Activated naive CD8-positive, alpha-beta T cell treated with anti-CD3 and anti-CD28 coated beads, Interleukin-2, amount 50 U/mL, for 16 hours (primary cell): ENCODE results near the gene VPS54.

Experiments used
- DNase-seq: peaks from one replicate; pipeline ENCODE4 v3.0.0-alpha.2; 2020; ENCODE audit warnings: low read depth, low spot score

VPS54 gene

GRCh38 chr2:63846487-63846886 lies 172.7 kb downstream of the VPS54 start:
- no peak for DNase-seq

GRCh38 chr2:63845866-63846265 lies 173.4 kb downstream of the VPS54 start:
- no peak for DNase-seq

GRCh38 chr2:63844616-63845015 lies 174.6 kb downstream of the VPS54 start:
- DNase-seq: no peak

GRCh38 chr2:63843791-63844190 lies 175.4 kb downstream of the VPS54 start:
- no peak for DNase-seq

DNA sequence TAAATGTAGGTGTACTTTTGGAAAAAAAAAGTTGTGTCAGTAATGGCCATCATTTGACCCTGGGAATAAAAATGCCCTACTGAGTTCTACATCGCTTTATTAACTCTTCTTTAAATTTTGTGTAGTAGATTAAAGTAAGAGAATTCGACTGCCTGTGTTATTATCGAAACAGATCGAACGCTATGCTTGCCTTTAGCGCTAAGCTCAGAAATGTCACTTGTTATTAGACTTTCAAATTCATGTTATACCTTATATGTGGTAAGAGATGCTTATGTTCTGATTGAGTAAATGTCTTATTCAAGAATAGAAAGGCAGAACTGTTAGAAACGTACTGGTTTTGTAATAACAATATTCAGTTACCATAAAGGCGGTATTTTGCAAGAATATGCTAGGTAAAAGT lies 176.1 kb downstream of the VPS54 start:
- DNase-seq: no peak

DNA sequence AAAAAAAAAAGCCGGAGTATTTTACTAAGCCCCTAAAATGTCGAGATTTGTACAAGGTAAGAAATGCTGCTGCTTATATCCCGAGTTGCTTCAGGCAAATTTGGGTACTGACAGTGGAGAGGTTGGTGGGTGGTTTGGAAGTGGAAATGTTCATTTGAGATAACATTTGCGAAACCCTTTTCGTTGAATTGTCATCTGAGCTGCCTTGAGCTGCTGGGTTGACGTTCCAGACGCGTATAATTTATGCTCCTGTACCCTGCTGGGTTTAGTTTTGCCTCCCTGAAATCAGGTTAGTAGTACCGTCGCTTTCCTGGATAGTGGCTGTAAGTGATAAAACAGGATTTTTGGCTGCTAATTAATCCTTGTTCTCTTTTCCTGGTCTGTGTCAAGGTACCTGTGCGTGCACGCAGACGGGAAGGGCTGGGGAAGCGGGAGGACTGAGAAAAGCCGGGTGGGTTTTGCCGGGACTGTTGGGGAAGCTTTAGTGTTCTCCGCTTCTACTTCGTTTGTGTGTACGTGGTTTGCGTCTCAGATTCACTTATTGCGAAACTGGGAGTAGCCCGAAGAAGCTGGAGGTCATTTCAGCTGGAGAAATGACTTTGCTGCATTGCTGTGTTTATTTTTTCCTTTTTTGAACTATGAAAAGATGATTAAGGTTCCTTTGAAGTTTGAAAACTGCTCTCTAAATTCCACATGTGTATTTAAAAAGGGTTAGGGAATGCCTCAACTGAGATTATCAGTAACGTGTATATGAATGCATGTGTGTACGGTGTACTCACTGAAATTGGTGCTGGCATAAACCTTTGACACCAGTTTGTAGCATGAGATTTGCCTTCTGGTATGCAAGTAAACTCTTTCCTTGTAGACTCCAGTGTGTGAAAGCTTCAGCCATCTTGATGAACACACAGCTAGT lies 176.8 kb downstream of the VPS54 start:
- DNase-seq: no peak
